Mesenchymal stem cell (in vitro differentiated cells and primary cell): ENCODE data around the gene EXD3.

Experiments
- DNase-seq: peaks from one replicate; pipeline ENCODE4 v3.0.0-alpha.2; 2013
- H2AFZ ChIP-seq: one replicate; pipeline ENCODE4 v1.6.1; 2013; ENCODE audit warnings: low read depth, mild to moderate bottlenecking, control low read depth, inconsistent platforms, low read length, moderate library complexity
- H2AK5ac ChIP-seq: 2 replicates; pipeline ENCODE4 v1.6.1; 2013; ENCODE audit warnings: low read length, moderate library complexity, mild to moderate bottlenecking, inconsistent platforms; ENCODE audit not compliant: severe bottlenecking
- H2BK120ac ChIP-seq: one replicate; pipeline ENCODE4 v1.6.1; 2013; ENCODE audit warnings: low read depth, mild to moderate bottlenecking, inconsistent platforms, low read length, moderate library complexity
- H2BK12ac ChIP-seq, 2 experiments: one replicate each; pipeline ENCODE4 v1.6.1; 2013; ENCODE audit warnings: inconsistent platforms in 2 of 2, low read length in 2 of 2, mild to moderate bottlenecking in 2 of 2, moderate library complexity in 2 of 2, control low read depth in 1 of 2
- H2BK15ac ChIP-seq: one replicate; pipeline ENCODE4 v1.6.1; 2013; ENCODE audit warnings: mild to moderate bottlenecking, low read depth, inconsistent platforms; ENCODE audit not compliant: poor library complexity, severe bottlenecking
- H2BK5ac ChIP-seq: 2 replicates; pipeline ENCODE4 v1.6.1; 2013; ENCODE audit warnings: low read depth, mild to moderate bottlenecking, low read length, control low read depth, inconsistent platforms; ENCODE audit not compliant: poor library complexity, severe bottlenecking
- H3K14ac ChIP-seq, 2 experiments: one replicate each; pipeline ENCODE4 v1.6.1; 2013; ENCODE audit warnings: inconsistent platforms in 2 of 2, low read length in 2 of 2, control low read depth in 1 of 2, mild to moderate bottlenecking in 1 of 2, moderate library complexity in 1 of 2
- H3K18ac ChIP-seq, 2 experiments: one replicate each; pipeline ENCODE4 v1.6.1; 2013; ENCODE audit warnings: inconsistent platforms in 2 of 2, low read length in 2 of 2, control low read depth in 1 of 2, low read depth in 1 of 2, mild to moderate bottlenecking in 1 of 2
- H3K23ac ChIP-seq, 2 experiments: one replicate each; pipeline ENCODE4 v1.6.1; 2013; ENCODE audit warnings: inconsistent platforms in 2 of 2, low read length in 2 of 2, mild to moderate bottlenecking in 2 of 2, moderate library complexity in 2 of 2, control low read depth in 1 of 2
- H3K27ac ChIP-seq: 2 replicates; pipeline ENCODE4 v1.5.1; 2013; ENCODE audit warnings: mild to moderate bottlenecking, moderate library complexity, low read length, control low read depth, inconsistent platforms; ENCODE audit not compliant: poor library complexity, severe bottlenecking
- H3K27me3 ChIP-seq, 2 experiments: 2 replicates each; pipeline versions ENCODE4 v1.6.1 to v1.7.0; 2013; ENCODE audit warnings: low read length in 2 of 2, mild to moderate bottlenecking in 2 of 2, moderate library complexity in 2 of 2, control low read depth in 1 of 2, inconsistent platforms in 1 of 2; ENCODE audit not compliant: control insufficient read depth in 1 of 2, insufficient read depth in 1 of 2
- H3K36me3 ChIP-seq, 2 experiments: 2 replicates each; pipeline versions ENCODE4 v1.6.1 to v1.7.0; 2013; ENCODE audit warnings: low read length in 2 of 2, control low read depth in 1 of 2, inconsistent platforms in 1 of 2, low read depth in 1 of 2, mild to moderate bottlenecking in 1 of 2; ENCODE audit not compliant: insufficient read depth in 2 of 2, control insufficient read depth in 1 of 2
- H3K4ac ChIP-seq, 2 experiments: one replicate each; pipeline ENCODE4 v1.6.1; 2013; ENCODE audit warnings: inconsistent platforms in 2 of 2, low read length in 2 of 2, mild to moderate bottlenecking in 2 of 2, moderate library complexity in 2 of 2, control low read depth in 1 of 2, low read depth in 1 of 2
- H3K4me1 ChIP-seq: 2 replicates; pipeline ENCODE4 v1.6.1; 2013; ENCODE audit warnings: low read depth, low read length, control low read depth; ENCODE audit not compliant: control insufficient read depth, insufficient read depth
- H3K4me2 ChIP-seq: 2 replicates; pipeline ENCODE4 v1.6.1; 2013; ENCODE audit warnings: low read length, mild to moderate bottlenecking, inconsistent platforms; ENCODE audit not compliant: poor library complexity, severe bottlenecking
- H3K4me3 ChIP-seq, 2 experiments: 2 replicates each; pipeline versions ENCODE4 v1.5.1 to v1.7.0; 2013; ENCODE audit warnings: low read length in 2 of 2, mild to moderate bottlenecking in 2 of 2, control low read depth in 1 of 2, low read depth in 1 of 2; ENCODE audit not compliant: insufficient read depth in 1 of 2
- H3K79me1 ChIP-seq: replicated peaks from 2 replicates; pipeline ENCODE4 v1.6.1; 2013; ENCODE audit warnings: mild to moderate bottlenecking, control low read depth, low read length, inconsistent platforms; ENCODE audit not compliant: poor library complexity, severe bottlenecking
- H3K9ac ChIP-seq: 2 replicates; pipeline ENCODE4 v1.7.0; 2013; ENCODE audit warnings: mild to moderate bottlenecking, low read length, moderate library complexity
- H3K9me3 ChIP-seq: 2 replicates; pipeline ENCODE4 v1.7.0; 2013; ENCODE audit warnings: mild to moderate bottlenecking, low read length; ENCODE audit not compliant: control insufficient read depth
- H4K8ac ChIP-seq: one replicate; pipeline ENCODE4 v1.6.1; 2013; ENCODE audit warnings: inconsistent platforms, mild to moderate bottlenecking, low read length, moderate library complexity
- H4K91ac ChIP-seq: one replicate; pipeline ENCODE4 v1.6.1; 2013; ENCODE audit warnings: mild to moderate bottlenecking, low read length, inconsistent platforms
- WGBS: methylation state at CpG from one replicate; pipeline ENCODE4 v1.1.7; 2013; ENCODE audit warnings: mixed read lengths; 5-methylcytosine and 5-hydroxymethylcytosine counted together

The EXD3 gene

GRCh38 chr9:137298401-137299202 is 124.4 kb downstream of the EXD3 start:
- Histone ChIP-seq H2AFZ (no peak overlapping the region), H4K91ac (no peak overlapping the region), H3K4me2 (no peak overlapping the region), H2BK15ac (no peak overlapping the region), H3K18ac (no peak overlapping the region), H3K9me3 (peaks cover 4% of the 10 kb centered on the region), H3K4me3 (no peak overlapping the region), H2BK5ac (no peak overlapping the region), H2AK5ac (no peak overlapping the region), H3K23ac (no peak overlapping the region), H3K36me3 (no peaks in the 10 kb centered on the region), H3K14ac (no peak overlapping the region), H3K27me3 (peaks cover 54 to 84% of the 10 kb centered on the region in 2 experiments), H4K8ac (no peak overlapping the region), H2BK120ac (no peak overlapping the region), H2BK12ac (no peak overlapping the region), H3K27ac (no peak overlapping the region), H3K9ac (no peak overlapping the region), H3K4ac (no peak overlapping the region), H3K79me1 (no peaks in the 10 kb centered on the region), H3K4me1 (peaks cover 46% of the 10 kb centered on the region)
- 55% methylated on average over 24 of the region's 24 CpGs for WGBS
- DNase-seq = no peak

- Histone ChIP-seq H2BK12ac (peak overlapping the region in 1 of 2 experiments; percentile 16), H2BK5ac (no peak overlapping the region), H3K27me3 (peaks cover 60 to 84% of the 10 kb centered on the region in 2 experiments), H3K79me1 (no peaks in the 10 kb centered on the region), H2BK15ac (no peak overlapping the region), H3K18ac (no peak overlapping the region), H3K14ac (no peak overlapping the region), H3K9me3 (peaks cover 4% of the 10 kb centered on the region), H3K4ac (no peak overlapping the region), H2AK5ac (no peak overlapping the region), H2AFZ (no peak overlapping the region), H3K4me1 (peaks cover 41% of the 10 kb centered on the region), H3K4me2 (no peak overlapping the region), H2BK120ac (no peak overlapping the region), H3K27ac (no peak overlapping the region), H3K4me3 (no peak overlapping the region), H3K23ac (no peak overlapping the region), H4K8ac (no peak overlapping the region), H4K91ac (no peak overlapping the region), H3K9ac (no peak overlapping the region), H3K36me3 (peaks cover 0 to 3% of the 10 kb centered on the region in 2 experiments)
- DNase-seq = no peak
- 75% methylated on average over 7 of the region's 7 CpGs for WGBS
Observed at GRCh38 chr9:137297966-137298365, 125.0 kb downstream of the EXD3 start.

- WGBS = 52% methylated on average over 22 of the region's 24 CpGs
- Histone ChIP-seq H3K14ac (no peak overlapping the region), H3K79me1 (no peaks in the 10 kb centered on the region), H3K9me3 (peaks cover 4% of the 10 kb centered on the region), H3K4me2 (no peak overlapping the region), H3K27me3 (peaks cover 62 to 81% of the 10 kb centered on the region in 2 experiments), H3K4ac (peak overlapping the region in 1 of 2 experiments; percentile 66), H3K9ac (no peak overlapping the region), H3K4me1 (peaks cover 34% of the 10 kb centered on the region), H2BK120ac (no peak overlapping the region), H4K8ac (peak overlapping the region; percentile 30), H3K23ac (no peak overlapping the region), H2AK5ac (no peak overlapping the region), H3K4me3 (no peak overlapping the region), H3K27ac (no peak overlapping the region), H3K18ac (peak overlapping the region in 1 of 2 experiments; percentile 22), H2BK15ac (peak overlapping the region; percentile 95), H3K36me3 (peaks cover 0 to 4% of the 10 kb centered on the region in 2 experiments), H2AFZ (peak overlapping the region; percentile 29), H4K91ac (peak overlapping the region; percentile 40), H2BK5ac (no peak overlapping the region), H2BK12ac (peak overlapping the region in 1 of 2 experiments; percentile 3)
- DNase-seq = peak; percentile 87
Observed at GRCh38 chr9:137296670-137297664, 126.0 kb downstream of the EXD3 start.
